HCT116 (cell line): Measurements from ENCODE around the gene CFAP61. TPM values are rescaled to one million over a fixed set of nuclear protein-coding genes. Genes with fewer than 3 reads are reported as not detected.

Source experiments
- ATAC-seq: fragments of 200-7000 bp; cut with Tn5 transposase; 2 replicates; pipeline ENCODE4 v1.9.1; 2020; ENCODE audit warnings: mild to moderate bottlenecking, moderate library complexity
- BruUV-seq: library from RNA; stranded (reverse); fragments of 400-500 nt; replicated peaks from 2 replicates; lab custom pipeline; 2021; lab: Mats Ljungman, UMichigan
- CTCF ChIA-PET: fragments of 300-600 bp; sonication (Branson Sonifier 250); formaldehyde crosslinking; loops from one replicate; lab custom pipeline; 2021; ENCODE audit warnings: antibody characterized with exemption; lab: Charles Lee
- POLR2A ChIA-PET: fragments of 300-600, 350-600 bp; sonication (Branson Sonifier 250); formaldehyde crosslinking; loops from one replicate; lab custom pipeline; 2021; ENCODE audit warnings: antibody characterized with exemption; lab: Charles Lee
- RAD21 ChIA-PET, 2 experiments: fragments of 300-600 bp; sonication (Branson Sonifier 250); formaldehyde crosslinking; loops; one replicate each; lab custom pipeline; 2023; ENCODE audit warnings: low total read pairs in 2 of 2; ENCODE audit not compliant: uncharacterized antibody in 2 of 2, unreplicated experiment in 2 of 2, low non-redundant PET in 1 of 2; lab: Charles Lee
- DNase-seq: peaks from one replicate; pipeline ENCODE4 v3.0.0-alpha.2; 2010; ENCODE audit warnings: low read depth, low spot score
- H2AFZ ChIP-seq: fragments of 200-600 bp; shearing (Covaris generic), sonication (generic); 2 replicates; pipeline ENCODE4 v1.6.1; 2017; ENCODE audit warnings: low read depth, mixed run types, mixed read lengths, antibody characterized with exemption, low read length; ENCODE audit not compliant: poor library complexity, severe bottlenecking
- H3K27ac ChIP-seq: 2 replicates; pipeline ENCODE4 v1.5.1; 2012; ENCODE audit warnings: low read depth, low read length
- H3K27me3 ChIP-seq: fragments of 200-600 bp; sonication (generic); 2 replicates; pipeline ENCODE4 v1.6.1; 2016; ENCODE audit warnings: mixed run types, low read length, mixed read lengths; ENCODE audit not compliant: insufficient read depth
- H3K36me3 ChIP-seq, 2 experiments: fragments of 200-500 bp in 1 of 2; fragments of 200-600 bp in 1 of 2; sonication (Bioruptor generic) in 1 of 2; sonication (generic) in 1 of 2; 2 replicates each; pipeline versions ENCODE4 v1.5.1 to v1.6.1; 2014 to 2016; ENCODE audit warnings: low read length in 2 of 2, inconsistent platforms in 1 of 2, mixed read lengths in 1 of 2, mixed run types in 1 of 2; ENCODE audit not compliant: insufficient read depth in 2 of 2, control insufficient read depth in 1 of 2
- H3K4me1 ChIP-seq, 2 experiments: fragments of 200-600 bp in 1 of 2; sonication (generic) in 1 of 2; 2 replicates each; pipeline versions ENCODE4 v1.5.1 to v1.6.1; 2012 to 2017; ENCODE audit warnings: low read length in 2 of 2, inconsistent platforms in 1 of 2, mild to moderate bottlenecking in 1 of 2, mixed read lengths in 1 of 2, mixed run types in 1 of 2, moderate library complexity in 1 of 2; ENCODE audit not compliant: insufficient read depth in 2 of 2, control insufficient read depth in 1 of 2
- H3K4me2 ChIP-seq: fragments of 200-600 bp; sonication (generic); 2 replicates; pipeline ENCODE4 v1.6.1; 2017; ENCODE audit warnings: mixed run types, low read length, mixed read lengths
- H3K4me3 ChIP-seq, 2 experiments: fragments of 200-600 bp in 1 of 2; sonication (generic) in 1 of 2; replicated peaks in 1 of 2; 2 replicates each; pipeline ENCODE4 v1.5.1; 2011 to 2016; ENCODE audit warnings: low read length in 2 of 2, control low read depth in 1 of 2, low read depth in 1 of 2, mild to moderate bottlenecking in 1 of 2, mixed read lengths in 1 of 2, mixed run types in 1 of 2
- H3K79me2 ChIP-seq: fragments of 200-600 bp; sonication (generic); 2 replicates; pipeline ENCODE4 v1.6.1; 2017; ENCODE audit warnings: mild to moderate bottlenecking, mixed run types, low read length, moderate library complexity, mixed read lengths; ENCODE audit not compliant: insufficient read depth
- H3K9ac ChIP-seq: fragments of 200-600 bp; sonication (generic); 2 replicates; pipeline ENCODE4 v1.6.1; 2016; ENCODE audit warnings: low read length, mixed read lengths
- H3K9me2 ChIP-seq: fragments of 200-600 bp; sonication (generic), shearing (Covaris generic); 2 replicates; pipeline ENCODE4 v1.6.1; 2017; ENCODE audit warnings: mixed run types, mild to moderate bottlenecking, moderate library complexity; ENCODE audit not compliant: insufficient read depth
- H3K9me3 ChIP-seq, 2 experiments: fragments of 200-500 bp in 1 of 2; fragments of 200-600 bp in 1 of 2; sonication (Bioruptor generic) in 1 of 2; sonication (generic) in 1 of 2; 2 replicates each; pipeline ENCODE4 v1.6.1; 2014 to 2017; ENCODE audit warnings: low read length in 2 of 2, mixed read lengths in 2 of 2, inconsistent platforms in 1 of 2, low read depth in 1 of 2, mild to moderate bottlenecking in 1 of 2, mixed run types in 1 of 2, moderate library complexity in 1 of 2; ENCODE audit not compliant: control insufficient read depth in 1 of 2, insufficient read depth in 1 of 2
- H4K20me1 ChIP-seq: fragments of 200-600 bp; sonication (generic), shearing (Covaris generic); 2 replicates; pipeline ENCODE4 v1.6.1; 2017; ENCODE audit warnings: mixed run types, mild to moderate bottlenecking, moderate library complexity; ENCODE audit not compliant: insufficient read depth
- CBX3 ChIP-seq: IDR thresholded peaks from 2 replicates; pipeline ENCODE4 v1.6.1; 2012; ENCODE audit warnings: low read depth
- CTCF ChIP-seq, 3 experiments: fragments of 200-600 bp in 1 of 3; sonication (generic) in 1 of 3; IDR thresholded peaks in 2 of 3; conservative IDR thresholded peaks in 1 of 3; 2 replicates each; pipeline ENCODE4 v1.5.1; 2012 to 2017; ENCODE audit warnings: low read depth in 2 of 3, low read length in 2 of 3, antibody characterized with exemption in 1 of 3, borderline replicate concordance in 1 of 3, control low read depth in 1 of 3, mild to moderate bottlenecking in 1 of 3, mixed read lengths in 1 of 3, mixed run types in 1 of 3, moderate library complexity in 1 of 3; ENCODE audit not compliant: insufficient read depth in 1 of 3
- EGR1 ChIP-seq: IDR thresholded peaks from 2 replicates; pipeline ENCODE4 v1.6.1; 2012; ENCODE audit warnings: low read depth
- ELF1 ChIP-seq: IDR thresholded peaks from 2 replicates; pipeline ENCODE4 v1.6.1; 2012; ENCODE audit warnings: low read depth, borderline replicate concordance
- EZH2 ChIP-seq: fragments of 200-600 bp; sonication (generic); IDR thresholded peaks from 2 replicates; pipeline ENCODE4 v1.6.1; 2017; ENCODE audit warnings: antibody characterized with exemption, mixed run types
- EZH2phosphoT487 ChIP-seq: fragments of 200-600 bp; IDR thresholded peaks from 2 replicates; pipeline ENCODE4 v1.6.1; 2018; ENCODE audit warnings: antibody characterized with exemption, borderline replicate concordance
- FOSL1 ChIP-seq: IDR thresholded peaks from 2 replicates; pipeline ENCODE4 v1.6.1; 2012; ENCODE audit warnings: low read depth
- POLR2A ChIP-seq: IDR thresholded peaks from 2 replicates; pipeline ENCODE4 v1.7.0; 2011; ENCODE audit warnings: borderline replicate concordance; ENCODE audit not compliant: insufficient read depth, insufficient read length; ENCODE audit errors: extremely low read depth
- SP1 ChIP-seq: IDR thresholded peaks from 2 replicates; pipeline ENCODE4 v1.6.1; 2012; ENCODE audit warnings: low read depth
- ZBTB33 ChIP-seq: IDR thresholded peaks from 2 replicates; pipeline ENCODE4 v1.6.1; 2011; ENCODE audit warnings: mild to moderate bottlenecking, low read length, moderate library complexity; ENCODE audit not compliant: insufficient replicate concordance; ENCODE audit errors: extremely low read depth
- ZFX ChIP-seq: fragments of 450-650 bp; IDR thresholded peaks from 2 replicates; pipeline ENCODE4 v1.6.1; 2017
- intact Hi-C: fragments of 100-400 bp; cut with micrococcal nuclease; formaldehyde crosslinking; loops from 2 replicates; pipeline ENCODE4 v1.10.0; 2022
- total RNA-seq: library from RNA; stranded (reverse); gene quantifications from one replicate; pipeline ENCODE4 v1.2.1, GENCODE V29; 2021; ENCODE audit not compliant: unreplicated experiment

Gene CFAP61
- total RNA-seq, 1 experiment from 2014 or later: 1.7 TPM

GRCh38 chr20:20095114-20095872 is 43.0 kb downstream of the CFAP61 start (continued):
- TF ChIP-seq EZH2: no peak
- no peak for TF ChIP-seq FOSL1
- no peak for TF ChIP-seq ELF1

DNA sequence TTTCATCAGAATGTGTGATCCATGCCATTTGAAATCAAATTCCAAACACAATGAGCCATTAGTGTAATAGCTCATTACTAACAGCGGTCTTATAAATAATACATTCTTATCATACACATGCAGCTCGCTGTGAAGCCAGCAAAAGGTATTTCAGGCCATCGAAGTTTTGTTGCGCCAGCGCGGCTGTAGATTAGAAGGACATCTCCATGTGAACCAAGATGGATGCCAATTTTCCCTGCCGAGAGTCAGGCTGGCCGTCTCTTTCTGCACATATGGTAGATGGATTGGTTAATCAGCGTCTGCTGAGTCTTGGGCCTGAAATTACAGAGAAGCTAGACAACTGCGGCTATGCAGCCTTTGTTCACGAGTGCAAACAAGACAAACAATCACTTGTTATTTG is 44.1 kb downstream of the CFAP61 start:
- H3K27me3 ChIP-seq: no peaks in the 10 kb centered on the region
- no peak for TF ChIP-seq SP1
- TF ChIP-seq ELF1: no peak
- H2AFZ ChIP-seq: no peak overlapping the region
- no TSS peak for BruUV-seq
- ChIA-PET RAD21 (no interaction called here), CTCF (no interaction called here), POLR2A (no interaction called here)
- H4K20me1 ChIP-seq: no peaks in the 10 kb centered on the region
- no peak overlapping the region for H3K9ac ChIP-seq
- no peaks in the 10 kb centered on the region for H3K9me3 ChIP-seq
- ATAC-seq: no peak
- H3K27ac ChIP-seq: no peak overlapping the region
- H3K4me1 ChIP-seq: no peaks in the 10 kb centered on the region
- no peaks in the 10 kb centered on the region for H3K36me3 ChIP-seq
- intact Hi-C loops: no loop called here
- DNase-seq: no peak
- no peak overlapping the region for H3K4me3 ChIP-seq
- no peak overlapping the region for H3K4me2 ChIP-seq
- no peaks in the 10 kb centered on the region for H3K79me2 ChIP-seq
- H3K9me2 ChIP-seq: no peaks in the 10 kb centered on the region

- H3K27ac ChIP-seq: no peak overlapping the region
- H3K79me2 ChIP-seq: no peaks in the 10 kb centered on the region
- BruUV-seq: no TSS peak
- ChIA-PET RAD21 (no interaction called here), CTCF (no interaction called here), POLR2A (no interaction called here)
- H4K20me1 ChIP-seq: no peaks in the 10 kb centered on the region
- no peak overlapping the region for H3K4me2 ChIP-seq
- TF ChIP-seq ZFX: no peak
- no peak for TF ChIP-seq CBX3
- no peak for TF ChIP-seq FOSL1
- no peak for TF ChIP-seq CTCF (IDR thresholded peaks at IDR 0.05 in 2 of 3, conservative IDR thresholded peaks at IDR 0.05 in 1 of 3; ENCODE audit: borderline replicate concordance in 1 of 3, insufficient read depth in 1 of 3, low read depth in 2 of 3, low read length in 2 of 3)
- TF ChIP-seq EGR1: no peak
- TF ChIP-seq ZBTB33: no peak
- no peak for TF ChIP-seq EZH2phosphoT487
- no peak for TF ChIP-seq SP1
- TF ChIP-seq POLR2A: no peak
- TF ChIP-seq EZH2: no peak
- ATAC-seq: no peak
- intact Hi-C loops: no loop called here
- no peak overlapping the region for H2AFZ ChIP-seq
- H3K36me3 ChIP-seq: no peaks in the 10 kb centered on the region
- no peak for DNase-seq
- H3K27me3 ChIP-seq: no peaks in the 10 kb centered on the region
- no peak overlapping the region for H3K4me3 ChIP-seq
- H3K9me3 ChIP-seq: no peaks in the 10 kb centered on the region
- H3K9ac ChIP-seq: no peak overlapping the region
- no peaks in the 10 kb centered on the region for H3K9me2 ChIP-seq
- no peaks in the 10 kb centered on the region for H3K4me1 ChIP-seq
These were observed 48.5 kb downstream of the CFAP61 start for GRCh38 chr20:20100881-20101280.
